Central memory CD8-positive, alpha-beta T cell (primary cell): ENCODE data around the gene TFB1M.
"Not testable (repeated sequence)": the region's sequence is repeated elsewhere in the genome, so short reads cannot be mapped to it uniquely, and the experiment has no call there.

Experiments used
- ATAC-seq: fragments of 150-1000 bp; cut with Tn5 transposase; replicated peaks from 2 replicates; pipeline ENCODE4 v1.10.0; 2022; ENCODE audit warnings: mild to moderate bottlenecking, moderate FRiP score, moderate number of reproducible peaks; ENCODE audit not compliant: poor library complexity, severe bottlenecking; ENCODE audit errors: extremely low read depth
- DNase-seq, 2 donors: peaks; one replicate each; pipeline ENCODE4 v3.0.0; 2021; ENCODE audit warnings: low spot score in 2 of 2
- H3K27ac Mint-ChIP-seq: one replicate; pipeline ENCODE4 v1.8.0; 2022; ENCODE audit warnings: low read depth, mild to moderate bottlenecking, moderate library complexity, mixed read lengths
- H3K27me3 Mint-ChIP-seq: one replicate; pipeline ENCODE4 v1.8.0; 2022; ENCODE audit warnings: mixed read lengths
- H3K36me3 Mint-ChIP-seq: one replicate; pipeline ENCODE4 v1.8.0; 2022; ENCODE audit warnings: mild to moderate bottlenecking, moderate library complexity, mixed read lengths; ENCODE audit not compliant: insufficient read depth
- H3K4me1 Mint-ChIP-seq: one replicate; pipeline ENCODE4 v1.8.0; 2022; ENCODE audit warnings: mixed read lengths
- H3K4me3 Mint-ChIP-seq: one replicate; pipeline ENCODE4 v1.8.0; 2022; ENCODE audit warnings: mild to moderate bottlenecking, moderate library complexity, mixed read lengths
- H3K9me3 Mint-ChIP-seq: one replicate; pipeline ENCODE4 v1.8.0; 2022; ENCODE audit warnings: mixed read lengths

TFB1M gene

GRCh38 chr6:155234167-155234566, 80.1 kb downstream of the TFB1M start:
- no peak overlapping the region for H3K4me3 Mint-ChIP-seq
- no peak overlapping the region for H3K27ac Mint-ChIP-seq
- DNase-seq (no peak), ATAC-seq (no peak)
- H3K27me3 Mint-ChIP-seq = peaks cover 16% of the 10 kb centered on the region
- no peaks in the 10 kb centered on the region for H3K9me3 Mint-ChIP-seq
- H3K4me1 Mint-ChIP-seq = no peaks in the 10 kb centered on the region
- no peaks in the 10 kb centered on the region for H3K36me3 Mint-ChIP-seq

- Mint-ChIP-seq H3K27me3 (peaks cover 2% of the 10 kb centered on the region), H3K4me1 (no peaks in the 10 kb centered on the region), H3K9me3 (no peaks in the 10 kb centered on the region), H3K36me3 (no peaks in the 10 kb centered on the region), H3K27ac (no peak overlapping the region), H3K4me3 (no peak overlapping the region)
- ATAC-seq = no peak
- DNase-seq = no peak
Measured at GRCh38 chr6:155232848-155233247, 81.4 kb downstream of the TFB1M start.

- H3K4me3 Mint-ChIP-seq, H3K36me3 Mint-ChIP-seq, H3K27ac Mint-ChIP-seq, ATAC-seq, H3K4me1 Mint-ChIP-seq, H3K9me3 Mint-ChIP-seq, H3K27me3 Mint-ChIP-seq, DNase-seq: not testable (repeated sequence)
Measured at GRCh38 chr6:155230975-155231374, 83.3 kb downstream of the TFB1M start.

- Mint-ChIP-seq H3K36me3 (no peaks in the 10 kb centered on the region), H3K27me3 (no peaks in the 10 kb centered on the region), H3K27ac (no peak overlapping the region), H3K4me1 (peaks cover 12% of the 10 kb centered on the region), H3K9me3 (no peaks in the 10 kb centered on the region), H3K4me3 (no peak overlapping the region)
- ATAC-seq (no peak), DNase-seq (no peak)
Measured at GRCh38 chr6:155228546-155229166, 85.6 kb downstream of the TFB1M start.

- DNase-seq (no peak), ATAC-seq (no peak)
- peaks cover 13% of the 10 kb centered on the region for H3K4me1 Mint-ChIP-seq
- peaks cover 2% of the 10 kb centered on the region for H3K36me3 Mint-ChIP-seq
- no peaks in the 10 kb centered on the region for H3K9me3 Mint-ChIP-seq
- no peak overlapping the region for H3K4me3 Mint-ChIP-seq
- H3K27ac Mint-ChIP-seq = no peak overlapping the region
- no peaks in the 10 kb centered on the region for H3K27me3 Mint-ChIP-seq
Measured at GRCh38 chr6:155227046-155227445, 87.2 kb downstream of the TFB1M start.

- Mint-ChIP-seq H3K27ac (peak overlapping the region; percentile 91), H3K4me1 (peaks cover 13% of the 10 kb centered on the region), H3K36me3 (peaks cover 2% of the 10 kb centered on the region), H3K4me3 (peak overlapping the region; percentile 70), H3K9me3 (no peaks in the 10 kb centered on the region), H3K27me3 (no peaks in the 10 kb centered on the region)
- no peak for DNase-seq
- no peak for ATAC-seq
Measured at GRCh38 chr6:155224618-155225017, 89.7 kb downstream of the TFB1M start.

GRCh38 chr6:155223646-155224451, 90.4 kb downstream of the TFB1M start:
- H3K27me3 Mint-ChIP-seq = no peaks in the 10 kb centered on the region
- H3K27ac Mint-ChIP-seq = peak overlapping the region; percentile 91
- H3K36me3 Mint-ChIP-seq = peaks cover 2% of the 10 kb centered on the region
- ATAC-seq (peak; percentile 93), DNase-seq (peak in 1 of 2 donors; percentile 20)
- peaks cover 13% of the 10 kb centered on the region for H3K4me1 Mint-ChIP-seq
- H3K9me3 Mint-ChIP-seq = no peaks in the 10 kb centered on the region
- H3K4me3 Mint-ChIP-seq = peak overlapping the region; percentile 70

- ATAC-seq = no peak
- Mint-ChIP-seq H3K27ac (no peak overlapping the region), H3K4me3 (no peak overlapping the region)
Measured at GRCh38 chr6:155222506-155222905, 91.8 kb downstream of the TFB1M start.

GRCh38 chr6:155221086-155221485, 93.2 kb downstream of the TFB1M start:
- H3K4me1 Mint-ChIP-seq = peaks cover 13% of the 10 kb centered on the region

More at GRCh38 chr6:155222506-155222905, 91.8 kb downstream of the TFB1M start:
- Mint-ChIP-seq H3K36me3 (peaks cover 2% of the 10 kb centered on the region), H3K9me3 (no peaks in the 10 kb centered on the region), H3K4me1 (peaks cover 13% of the 10 kb centered on the region), H3K27me3 (no peaks in the 10 kb centered on the region)
- DNase-seq = no peak

GRCh38 chr6:155219858-155220301, 94.4 kb downstream of the TFB1M start:
- H3K27ac Mint-ChIP-seq = no peak overlapping the region
- no peaks in the 10 kb centered on the region for H3K9me3 Mint-ChIP-seq
- H3K4me3 Mint-ChIP-seq = no peak overlapping the region
- DNase-seq (no peak), ATAC-seq (no peak)
- H3K36me3 Mint-ChIP-seq = peaks cover 2% of the 10 kb centered on the region
- peaks cover 13% of the 10 kb centered on the region for H3K4me1 Mint-ChIP-seq
- H3K27me3 Mint-ChIP-seq = no peaks in the 10 kb centered on the region

More at GRCh38 chr6:155221086-155221485, 93.2 kb downstream of the TFB1M start:
- Mint-ChIP-seq H3K9me3 (no peaks in the 10 kb centered on the region), H3K27me3 (no peaks in the 10 kb centered on the region), H3K27ac (no peak overlapping the region), H3K4me3 (no peak overlapping the region), H3K36me3 (peaks cover 2% of the 10 kb centered on the region)
- ATAC-seq (no peak), DNase-seq (no peak)

GRCh38 chr6:155219299-155219698, 95.0 kb downstream of the TFB1M start:
- Mint-ChIP-seq H3K36me3 (peaks cover 2% of the 10 kb centered on the region), H3K9me3 (no peaks in the 10 kb centered on the region), H3K27ac (no peak overlapping the region), H3K4me1 (peaks cover 11% of the 10 kb centered on the region), H3K27me3 (no peaks in the 10 kb centered on the region), H3K4me3 (no peak overlapping the region)
- ATAC-seq (no peak), DNase-seq (no peak)

GRCh38 chr6:155218711-155219110, 95.6 kb downstream of the TFB1M start:
- H3K4me1 Mint-ChIP-seq, H3K9me3 Mint-ChIP-seq, DNase-seq, H3K27ac Mint-ChIP-seq, ATAC-seq, H3K27me3 Mint-ChIP-seq, H3K36me3 Mint-ChIP-seq, H3K4me3 Mint-ChIP-seq: not testable (repeated sequence)
